Calu3 (cell line): ENCODE data around the gene GC. TPM values are rescaled to one million over a fixed set of nuclear protein-coding genes. Genes with fewer than 3 reads are reported as not detected.

Experiments used
- BruUV-seq: library from RNA; stranded (reverse); fragments of 400-500 nt; replicated peaks from 2 replicates; lab custom pipeline; 2021; lab: Mats Ljungman, UMichigan
- CTCF ChIA-PET: fragments of 300-600 bp; sonication (Branson Sonifier 250); formaldehyde crosslinking; loops from one replicate; lab custom pipeline; 2022; ENCODE audit warnings: antibody characterized with exemption; lab: Charles Lee
- DNase-seq: peaks from one replicate; pipeline ENCODE4 v3.0.0; 2022
- H3K27ac Mint-ChIP-seq: one replicate; pipeline ENCODE4 v1.8.0; 2022; ENCODE audit warnings: mixed read lengths; ENCODE audit not compliant: unreplicated experiment
- H3K27me3 Mint-ChIP-seq: one replicate; pipeline ENCODE4 v1.8.0; 2022; ENCODE audit warnings: mixed read lengths; ENCODE audit not compliant: unreplicated experiment
- H3K36me3 Mint-ChIP-seq: one replicate; pipeline ENCODE4 v1.8.0; 2022; ENCODE audit warnings: mild to moderate bottlenecking, moderate library complexity, mixed read lengths; ENCODE audit not compliant: insufficient read depth, unreplicated experiment
- H3K4me1 Mint-ChIP-seq: one replicate; pipeline ENCODE4 v1.8.0; 2022; ENCODE audit warnings: mild to moderate bottlenecking, low read depth, mixed read lengths; ENCODE audit not compliant: unreplicated experiment
- H3K4me3 Mint-ChIP-seq: one replicate; pipeline ENCODE4 v1.8.0; 2022; ENCODE audit warnings: mild to moderate bottlenecking, low read depth, moderate library complexity, mixed read lengths; ENCODE audit not compliant: unreplicated experiment
- H3K9me3 Mint-ChIP-seq: one replicate; pipeline ENCODE4 v1.8.0; 2022; ENCODE audit warnings: low read depth, mixed read lengths; ENCODE audit not compliant: unreplicated experiment
- intact Hi-C: fragments of 100-400 bp; cut with micrococcal nuclease; formaldehyde crosslinking; loops from one replicate; pipeline ENCODE4 v1.10.0; 2022; ENCODE audit not compliant: unreplicated experiment
- total RNA-seq: library from RNA; stranded (reverse); gene quantifications from 2 replicates; pipeline ENCODE4 v1.2.3, GENCODE V29; 2022
- TF ChIP-seq, protein P1 (sequence below): fragments of 200-600 bp; IDR thresholded peaks from one replicate; pipeline ENCODE4 v1.8.0; 2022; ENCODE audit warnings: antibody characterized with exemption; ENCODE audit not compliant: unreplicated experiment

The GC gene
- total RNA-seq, 1 experiment from 2014 or later = 0.90 TPM

DNA sequence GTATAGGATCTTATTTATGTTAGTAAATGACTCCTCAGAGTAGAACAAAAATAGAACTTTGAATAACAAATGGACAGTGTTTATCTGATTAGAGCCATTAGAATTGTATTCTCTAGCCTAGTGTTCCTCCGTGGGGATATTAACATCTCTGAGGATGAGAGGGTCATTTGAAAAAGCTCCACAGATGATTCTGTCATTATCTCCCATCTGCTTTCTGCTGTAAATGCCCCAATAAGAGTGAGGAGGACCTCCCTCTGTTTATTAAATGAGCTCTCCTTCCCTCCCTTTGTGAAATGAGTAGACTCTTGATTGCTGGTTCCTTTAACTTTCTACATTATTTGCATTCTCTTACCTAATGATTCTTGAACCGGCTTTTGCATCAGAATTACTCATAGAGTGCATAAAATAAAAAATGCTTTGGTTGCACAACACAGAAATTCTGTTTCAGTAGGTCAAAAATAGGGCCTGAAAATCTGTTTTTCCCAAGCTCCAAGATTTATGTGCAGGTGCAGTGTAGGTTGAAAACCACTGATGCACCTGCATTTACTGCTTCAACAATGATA lies 18.0 kb downstream of the GC start:
- CTCF ChIA-PET = no interaction called here
- TF ChIP-seq, protein P1, sequence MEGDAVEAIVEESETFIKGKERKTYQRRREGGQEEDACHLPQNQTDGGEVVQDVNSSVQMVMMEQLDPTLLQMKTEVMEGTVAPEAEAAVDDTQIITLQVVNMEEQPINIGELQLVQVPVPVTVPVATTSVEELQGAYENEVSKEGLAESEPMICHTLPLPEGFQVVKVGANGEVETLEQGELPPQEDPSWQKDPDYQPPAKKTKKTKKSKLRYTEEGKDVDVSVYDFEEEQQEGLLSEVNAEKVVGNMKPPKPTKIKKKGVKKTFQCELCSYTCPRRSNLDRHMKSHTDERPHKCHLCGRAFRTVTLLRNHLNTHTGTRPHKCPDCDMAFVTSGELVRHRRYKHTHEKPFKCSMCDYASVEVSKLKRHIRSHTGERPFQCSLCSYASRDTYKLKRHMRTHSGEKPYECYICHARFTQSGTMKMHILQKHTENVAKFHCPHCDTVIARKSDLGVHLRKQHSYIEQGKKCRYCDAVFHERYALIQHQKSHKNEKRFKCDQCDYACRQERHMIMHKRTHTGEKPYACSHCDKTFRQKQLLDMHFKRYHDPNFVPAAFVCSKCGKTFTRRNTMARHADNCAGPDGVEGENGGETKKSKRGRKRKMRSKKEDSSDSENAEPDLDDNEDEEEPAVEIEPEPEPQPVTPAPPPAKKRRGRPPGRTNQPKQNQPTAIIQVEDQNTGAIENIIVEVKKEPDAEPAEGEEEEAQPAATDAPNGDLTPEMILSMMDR = no peak
- DNase-seq = no peak
- Mint-ChIP-seq H3K9me3 (no peaks in the 10 kb centered on the region), H3K4me1 (no peaks in the 10 kb centered on the region), H3K36me3 (no peaks in the 10 kb centered on the region), H3K27me3 (no peaks in the 10 kb centered on the region), H3K27ac (no peak overlapping the region), H3K4me3 (no peak overlapping the region)
- intact Hi-C loops = no loop called here
- BruUV-seq = no TSS peak

DNA sequence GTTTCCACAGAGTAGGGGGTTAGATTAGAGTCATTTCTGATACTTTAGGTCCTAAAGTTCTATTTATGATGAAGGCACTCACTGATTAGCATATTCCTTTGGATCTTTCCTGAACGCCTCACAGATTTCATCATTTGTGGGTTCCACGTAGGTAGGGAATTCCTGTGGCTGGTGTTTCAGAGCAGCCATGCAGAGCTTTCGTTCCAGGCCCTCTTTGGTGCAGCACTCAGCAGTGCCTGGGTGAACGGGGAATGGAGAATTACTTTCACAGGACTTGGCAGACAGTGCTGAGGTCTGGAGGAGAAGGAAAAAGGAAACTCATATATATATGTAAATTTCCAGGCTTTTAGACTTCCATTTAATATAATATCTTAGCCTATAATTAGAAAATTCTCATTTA lies 18.5 kb downstream of the GC start:
- TF ChIP-seq, protein P1 = no peak
- DNase-seq = no peak
- Mint-ChIP-seq H3K4me1 (no peaks in the 10 kb centered on the region), H3K9me3 (no peaks in the 10 kb centered on the region), H3K36me3 (no peaks in the 10 kb centered on the region), H3K4me3 (no peak overlapping the region), H3K27me3 (no peaks in the 10 kb centered on the region), H3K27ac (no peak overlapping the region)
- BruUV-seq = no TSS peak
- intact Hi-C loops = no loop called here
- CTCF ChIA-PET = no interaction called here

DNA sequence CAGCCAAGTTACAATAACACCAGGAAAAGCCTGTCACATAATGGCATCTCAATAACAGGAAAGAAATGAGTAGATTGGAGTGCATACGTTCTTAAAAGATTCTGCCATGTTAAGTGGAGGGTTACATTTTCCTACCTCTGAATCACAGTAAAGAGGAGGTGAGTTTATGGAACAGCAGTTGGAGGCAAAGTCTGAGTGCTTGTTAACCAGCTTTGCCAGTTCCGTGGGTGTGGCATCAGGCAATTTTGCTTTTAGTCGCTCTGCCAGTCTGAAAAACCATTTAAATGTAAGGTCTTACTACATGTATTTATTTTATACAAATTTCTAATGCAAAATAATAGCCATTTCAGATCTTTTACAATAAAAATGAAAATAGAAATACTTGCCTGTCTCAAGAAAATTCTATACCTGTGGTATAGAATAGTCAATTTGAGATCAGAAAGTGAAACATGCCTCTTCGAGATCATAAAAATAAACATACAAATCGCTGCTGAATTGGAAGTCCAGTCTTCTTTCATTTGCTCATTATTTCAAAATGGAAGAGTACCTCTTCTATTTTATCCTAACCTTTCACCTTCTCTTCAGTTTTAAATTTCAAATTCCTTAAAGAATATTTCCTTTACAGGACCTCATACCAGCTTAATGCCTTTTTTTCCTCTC lies 31.4 kb downstream of the GC start:
- no TSS peak for BruUV-seq
- CTCF ChIA-PET = no interaction called here
- Mint-ChIP-seq H3K36me3 (no peaks in the 10 kb centered on the region), H3K27ac (peak overlapping the region; percentile 9), H3K4me3 (peak overlapping the region; percentile 25), H3K9me3 (no peaks in the 10 kb centered on the region), H3K4me1 (peaks cover 10% of the 10 kb centered on the region), H3K27me3 (no peaks in the 10 kb centered on the region)
- TF ChIP-seq, protein P1 = no peak
- peak; percentile 9 for DNase-seq
- intact Hi-C loops = no loop called here

DNA sequence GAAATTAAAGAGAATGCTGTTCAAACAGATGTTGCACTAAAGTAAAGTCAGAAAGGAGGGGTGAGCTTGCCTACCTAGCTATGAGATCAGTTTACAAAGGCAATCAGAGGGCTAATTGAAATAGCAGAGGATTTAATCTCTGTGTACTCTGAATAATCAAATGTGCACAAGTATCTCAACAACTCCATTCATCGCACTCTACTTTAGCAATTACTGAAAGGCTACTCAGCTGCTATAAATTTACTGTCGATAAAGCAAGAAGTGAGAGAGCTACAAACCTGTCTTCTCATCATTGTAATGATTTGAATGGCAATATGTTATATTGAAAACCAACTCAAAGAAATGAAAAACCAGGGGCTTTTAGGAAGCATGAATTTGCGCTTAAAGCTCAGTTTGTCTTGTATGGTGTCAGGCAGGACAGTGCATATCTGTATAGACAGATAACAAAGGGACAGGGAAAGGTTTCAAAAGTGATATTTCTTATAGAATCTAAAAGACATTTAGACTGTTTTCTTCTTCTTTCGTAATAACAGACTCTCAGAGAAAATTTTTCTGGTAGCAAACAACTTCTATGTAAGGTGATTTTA lies 34.8 kb downstream of the GC start:
- Mint-ChIP-seq H3K4me1 (peaks cover 10% of the 10 kb centered on the region), H3K9me3 (no peaks in the 10 kb centered on the region), H3K27me3 (no peaks in the 10 kb centered on the region), H3K27ac (no peak overlapping the region), H3K36me3 (no peaks in the 10 kb centered on the region), H3K4me3 (no peak overlapping the region)
- CTCF ChIA-PET = no interaction called here
- BruUV-seq = no TSS peak
- DNase-seq = no peak
- intact Hi-C loops = no loop called here
- TF ChIP-seq, protein P1 = no peak
